HepG2 (cell line): ENCODE measurements around the gene MMP7. TPM values are rescaled to one million over a fixed set of nuclear protein-coding genes. Genes with fewer than 3 reads are reported as not detected.

Experiments
- ATAC-seq: fragments of 200-7000 bp; cut with Tn5 transposase; 3 replicates; pipeline ENCODE4 v1.9.1; 2020; ENCODE audit warnings: mild to moderate bottlenecking, moderate library complexity
- BruUV-seq: library from RNA; stranded (reverse); fragments of 400-500 nt; replicated peaks from 2 replicates; lab custom pipeline; 2021; lab: Mats Ljungman, UMichigan
- CTCF ChIA-PET: fragments of 300-600 bp; formaldehyde crosslinking; extraction: SDS; loops from one replicate; lab custom pipeline; 2021; ENCODE audit warnings: low total read pairs, inconsistent platforms, low intra/inter-chr PET ratio; lab: Yijun Ruan, JAX
- POLR2A ChIA-PET: fragments of 350-600 bp; sonication (Branson Sonifier 250); formaldehyde crosslinking; loops from one replicate; lab custom pipeline; 2020; ENCODE audit warnings: antibody characterized with exemption, inconsistent platforms; lab: Yijun Ruan, JAX
- DNase-seq: peaks from one replicate; pipeline ENCODE4 v3.0.0-alpha.2; 2015; ENCODE audit warnings: low spot score
- FAIRE-seq: peaks from 3 replicates; lab custom pipeline; 2011; peaks lifted over from hg19 to GRCh38; lab: Jason Lieb, UNC
- H2AFZ ChIP-seq: one replicate; pipeline ENCODE4 v1.6.1; 2011; ENCODE audit warnings: low read length, inconsistent platforms
- H3K27ac ChIP-seq: fragments of 300-600 bp; 3 replicates; pipeline ENCODE4 v1.8.0; 2011; ENCODE audit warnings: mixed run types, mild to moderate bottlenecking, mixed read lengths, low read length, inconsistent platforms; ENCODE audit not compliant: insufficient read depth; ENCODE audit errors: extremely low read length
- H3K27me3 ChIP-seq, 2 experiments: fragments of 200-600 bp in 1 of 2; 2 replicates in 1 of 2; 3 replicates in 1 of 2; pipeline versions ENCODE4 v1.6.0 to v1.8.0; 2011; ENCODE audit warnings: low read length in 2 of 2, mild to moderate bottlenecking in 2 of 2, moderate library complexity in 2 of 2, inconsistent platforms in 1 of 2; ENCODE audit not compliant: insufficient read depth in 2 of 2, control insufficient read depth in 1 of 2
- H3K36me3 ChIP-seq, 2 experiments: fragments of 200-600 bp in 1 of 2; replicated peaks in 1 of 2; 2 replicates in 1 of 2; 3 replicates in 1 of 2; pipeline versions ENCODE4 v1.5.1 to v1.8.0; 2011; ENCODE audit warnings: low read length in 2 of 2, inconsistent platforms in 1 of 2; ENCODE audit not compliant: insufficient read depth in 2 of 2, control insufficient read depth in 1 of 2
- H3K4me1 ChIP-seq: 2 replicates; pipeline ENCODE4 v1.5.1; 2012; ENCODE audit warnings: low read length, inconsistent platforms; ENCODE audit not compliant: insufficient read depth
- H3K4me2 ChIP-seq: 2 replicates; pipeline ENCODE4 v1.6.0; 2011; ENCODE audit warnings: low read depth, low read length, inconsistent platforms
- H3K4me3 ChIP-seq, 3 experiments: fragments of 200-600 bp in 1 of 3; sonication (generic), shearing (Covaris generic) in 1 of 3; replicated peaks in 1 of 3; 2 replicates each; pipeline ENCODE4 v1.5.1; 2011 to 2016; ENCODE audit warnings: low read length in 3 of 3, inconsistent platforms in 2 of 3, low read depth in 2 of 3, mild to moderate bottlenecking in 2 of 3, control low read depth in 1 of 3, mixed read lengths in 1 of 3; ENCODE audit not compliant: insufficient read depth in 1 of 3
- H3K79me2 ChIP-seq: one replicate; pipeline ENCODE4 v1.6.1; 2011; ENCODE audit warnings: low read length, inconsistent platforms; ENCODE audit not compliant: insufficient read depth
- H3K9ac ChIP-seq: 2 replicates; pipeline ENCODE4 v1.6.0; 2011; ENCODE audit warnings: mild to moderate bottlenecking, low read depth, low read length, inconsistent platforms; ENCODE audit not compliant: insufficient read depth
- H3K9me3 ChIP-seq: 2 replicates; pipeline ENCODE4 v1.5.1; 2012; ENCODE audit warnings: mild to moderate bottlenecking, low read length
- H4K20me1 ChIP-seq: 2 replicates; pipeline ENCODE4 v1.6.0; 2011; ENCODE audit warnings: inconsistent platforms, mild to moderate bottlenecking, low read length, moderate library complexity; ENCODE audit not compliant: insufficient read depth
- BCL6 ChIP-seq: IDR thresholded peaks from 2 replicates; pipeline ENCODE4 v1.6.1; 2016; ENCODE audit warnings: missing genetic modification reagents, missing compliant biosample characterization
- DNMT3B ChIP-seq: conservative IDR thresholded peaks from 2 replicates; pipeline ENCODE4 v1.6.1; 2016; ENCODE audit warnings: missing biosample characterization, control low read depth
- HNRNPK ChIP-seq: fragments of 200-400 bp; formaldehyde crosslinking; IDR thresholded peaks from 2 replicates; pipeline ENCODE4 v1.6.1; 2018; ENCODE audit warnings: low read length, low read depth, moderate library complexity, mild to moderate bottlenecking; ENCODE audit not compliant: poor library complexity, severe bottlenecking
- MIXL1 ChIP-seq: IDR thresholded peaks from 2 replicates; pipeline ENCODE4 v1.6.1; 2016
- POLR2A ChIP-seq, 2 experiments: IDR thresholded peaks; 2 replicates each; pipeline ENCODE4 v1.6.1; 2011; ENCODE audit warnings: low read depth in 2 of 2, low read length in 2 of 2, mild to moderate bottlenecking in 1 of 2, moderate library complexity in 1 of 2; ENCODE audit not compliant: insufficient read depth in 1 of 2
- RCOR2 ChIP-seq: IDR thresholded peaks from 2 replicates; pipeline ENCODE4 v1.6.1; 2016; ENCODE audit warnings: missing biosample characterization, missing genetic modification reagents
- RFXANK ChIP-seq: IDR thresholded peaks from 2 replicates; pipeline ENCODE4 v1.6.1; 2016
- TBX3 ChIP-seq: fragments of 450-650 bp; IDR thresholded peaks from 2 replicates; pipeline ENCODE4 v1.6.1; 2017; ENCODE audit warnings: antibody characterized with exemption, mild to moderate bottlenecking, inconsistent platforms, borderline replicate concordance
- TFDP1 ChIP-seq: IDR thresholded peaks from 2 replicates; pipeline ENCODE4 v1.6.1; 2016; ENCODE audit warnings: missing compliant biosample characterization, missing genetic modification reagents, borderline replicate concordance
- ZHX2 ChIP-seq, 2 experiments: sonication (generic) in 1 of 2; formaldehyde crosslinking in 1 of 2; IDR thresholded peaks; 2 replicates each; pipeline versions ENCODE4 v1.6.1 to v1.9.0; 2014 to 2022; ENCODE audit warnings: antibody characterized with exemption in 1 of 2, borderline replicate concordance in 1 of 2, inconsistent platforms in 1 of 2, low read depth in 1 of 2, missing genetic modification reagents in 1 of 2
- ZNF224 ChIP-seq: sonication (generic); formaldehyde crosslinking; IDR thresholded peaks from 2 replicates; pipeline ENCODE4 v1.5.0; 2020; ENCODE audit warnings: mild to moderate bottlenecking, missing genetic modification reagents
- ZNF3 ChIP-seq: IDR thresholded peaks from 2 replicates; pipeline ENCODE4 v1.7.0; 2017; ENCODE audit warnings: inconsistent platforms
- ZNF362 ChIP-seq: sonication (generic); formaldehyde crosslinking; IDR thresholded peaks from 2 replicates; pipeline ENCODE4 v1.4.0; 2020; ENCODE audit warnings: missing genetic modification reagents, mild to moderate bottlenecking, borderline replicate concordance
- ZNF451 ChIP-seq: sonication (generic); formaldehyde crosslinking; IDR thresholded peaks from 2 replicates; pipeline ENCODE4 v1.5.0; 2020; ENCODE audit warnings: mild to moderate bottlenecking, missing genetic modification reagents
- ZNF501 ChIP-seq: sonication (generic); formaldehyde crosslinking; IDR thresholded peaks from 2 replicates; pipeline ENCODE4 v1.5.1; 2020; ENCODE audit warnings: mild to moderate bottlenecking, moderate library complexity, missing genetic modification reagents
- WGBS: methylation state at CpG from one replicate; pipeline ENCODE4 v1.1.6; 2017; ENCODE audit warnings: low lambda C conversion rate; 5-methylcytosine and 5-hydroxymethylcytosine counted together
- in situ Hi-C: cut with HindIII; loops from 2 replicates; pipeline ENCODE4 v1.10.0; 2017; ENCODE audit warnings: low pct_unique_long_range_greater_than_20kb; ENCODE audit not compliant: extremely low pct_ligation_motif_present
- intact Hi-C: fragments of 100-400 bp; cut with micrococcal nuclease; formaldehyde crosslinking; loops from one replicate; pipeline ENCODE4 v1.10.0; 2022; ENCODE audit not compliant: unreplicated experiment
- polyA plus RNA-seq, 8 experiments: library from polyadenylated mRNA; depleted of rRNA in 3 of 8; stranded (reverse) in 7 of 8; unstranded in 1 of 8; fragments of >200 nt; fragmentation: Illumina TruSeq in 4 of 8; extraction: Trizol in 4 of 8; gene quantifications; 2 replicates each; pipeline versions ENCODE4 v1.2.1 to v1.2.3, GENCODE V29; 2011 to 2016; ENCODE audit warnings: low read depth in 4 of 8, missing spikeins in 1 of 8, mixed read lengths in 1 of 8; ENCODE audit not compliant: insufficient read depth in 1 of 8
- total RNA-seq, 5 experiments: library from RNA; depleted of rRNA; stranded (reverse); fragments of >200 nt; fragmentation: Illumina TruSeq; extraction: Trizol; gene quantifications; 2 replicates each; pipeline ENCODE4 v1.2.3, GENCODE V29; 2016; ENCODE audit warnings: low read depth in 1 of 5
- TF ChIP-seq, protein P1 (sequence below): sonication (generic); formaldehyde crosslinking; IDR thresholded peaks from 2 replicates; pipeline ENCODE4 v1.8.0; 2023; ENCODE audit warnings: mild to moderate bottlenecking, missing genetic modification reagents

MMP7 gene
- total and polyA plus RNA-seq, 2 of the 13 experiments (the other 11 are each of a cell fraction or from before 2014, with no cell fraction given) = 0.17 TPM; not detected in 1

GRCh38 chr11:102522312-102523188, 8.0 kb downstream of the MMP7 start:
- Histone ChIP-seq H3K9ac (no peak overlapping the region), H3K79me2 (no peaks in the 10 kb centered on the region), H3K4me3 (no peak overlapping the region), H2AFZ (no peak overlapping the region), H3K4me2 (no peak overlapping the region), H3K4me1 (no peaks in the 10 kb centered on the region), H3K9me3 (no peaks in the 10 kb centered on the region), H3K36me3 (no peaks in the 10 kb centered on the region), H3K27me3 (no peaks in the 10 kb centered on the region), H4K20me1 (no peaks in the 10 kb centered on the region), H3K27ac (no peak overlapping the region)
- ChIA-PET POLR2A (no interaction called here), CTCF (no interaction called here)
- ATAC-seq (no peak), FAIRE-seq (no peak), DNase-seq (no peak)
- intact Hi-C loops (no loop called here), in situ Hi-C loops (no loop called here)
- no TSS peak for BruUV-seq
- 32% methylated on average over 5 of the region's 5 CpGs for WGBS
- TF ChIP-seq TBX3 = no peak
- TF ChIP-seq RFXANK (CRISPR knock-in tag) = no peak
- no peak for TF ChIP-seq RCOR2 (CRISPR knock-in tag)
- no peak for TF ChIP-seq DNMT3B
- TF ChIP-seq ZNF3 (CRISPR knock-in tag) = no peak
- TF ChIP-seq POLR2A (IDR thresholded peaks at IDR 0.05; ENCODE audit: insufficient read depth in 1 of 2, low read depth in 2 of 2, low read length in 2 of 2) = no peak
- no peak for TF ChIP-seq HNRNPK
- TF ChIP-seq ZNF451 = no peak
- TF ChIP-seq ZNF362 (CRISPR knock-in tag) = no peak
- TF ChIP-seq, protein P1, sequence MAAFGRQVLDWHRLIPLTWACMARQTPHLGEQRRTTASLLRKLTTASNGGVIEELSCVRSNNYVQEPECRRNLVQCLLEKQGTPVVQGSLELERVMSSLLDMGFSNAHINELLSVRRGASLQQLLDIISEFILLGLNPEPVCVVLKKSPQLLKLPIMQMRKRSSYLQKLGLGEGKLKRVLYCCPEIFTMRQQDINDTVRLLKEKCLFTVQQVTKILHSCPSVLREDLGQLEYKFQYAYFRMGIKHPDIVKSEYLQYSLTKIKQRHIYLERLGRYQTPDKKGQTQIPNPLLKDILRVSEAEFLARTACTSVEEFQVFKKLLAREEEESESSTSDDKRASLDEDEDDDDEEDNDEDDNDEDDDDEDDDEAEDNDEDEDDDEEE = no peak
- no peak for TF ChIP-seq ZNF501 (CRISPR knock-in tag)
- TF ChIP-seq MIXL1 (CRISPR knock-in tag) = no peak
- TF ChIP-seq BCL6 (CRISPR knock-in tag) = no peak
- TF ChIP-seq ZNF224 = no peak
- TF ChIP-seq ZHX2 (IDR thresholded peaks at IDR 0.05; ENCODE audit: low read depth) = no peak
- no peak for TF ChIP-seq ZHX2 (CRISPR knock-in tag; IDR thresholded peaks at IDR 0.05; ENCODE audit: borderline replicate concordance)
- no peak for TF ChIP-seq TFDP1 (CRISPR knock-in tag)
